ENCODE results near the gene SLC11A2.

The SLC11A2 gene

GRCh38 chr12:51025836-51026638 lies at the start of gene SLC11A2:
Gene SLC11A2 (minus strand): TSS chr12:51026384. CDS start chr12:51010728, 15,656 bp downstream.
- peak within 1 kb of the TSS; percentile 50 for H2AFZ ChIP-seq (ENCODE audit: low read depth, low read length)

GRCh38 chr12:51075390-51075789 lies 49.2 kb upstream of the SLC11A2 start:
- Histone ChIP-seq H3K36me3 (replicated peaks; ENCODE audit: low read depth, low read length) (peaks cover 3% of the 10 kb centered on the region), H3K27ac (ENCODE audit: low read length) (no peak overlapping the region), H3K27me3 (ENCODE audit: low read depth, low read length) (no peaks in the 10 kb centered on the region), H3K9ac (ENCODE audit: low read length) (no peak overlapping the region), H4K20me1 (ENCODE audit: insufficient read depth, low read length) (no peaks in the 10 kb centered on the region), H3K4me2 (ENCODE audit: low read length) (no peak overlapping the region), H3K4me1 (ENCODE audit: low read length) (no peaks in the 10 kb centered on the region), H3K4me3 (ENCODE audit: low read length) (no peak overlapping the region), H3K9me3 (ENCODE audit: insufficient read depth, low read length) (no peaks in the 10 kb centered on the region), H3K79me2 (ENCODE audit: low read length) (peaks cover 2% of the 10 kb centered on the region), H2AFZ (ENCODE audit: low read depth, low read length) (no peak overlapping the region)
- TF ChIP-seq CTCF (IDR thresholded peaks at IDR 0.05; ENCODE audit: low read depth, low read length) = no peak
- no peak for TF ChIP-seq EZH2phosphoT487 (IDR thresholded peaks at IDR 0.05; ENCODE audit: low read depth)

More at GRCh38 chr12:51025836-51026638, at the start of gene SLC11A2:
- Histone ChIP-seq H3K79me2 (ENCODE audit: low read length) (peaks cover 51% of the 10 kb centered on the region), H3K9me3 (ENCODE audit: insufficient read depth, low read length) (no peaks in the 10 kb centered on the region), H3K36me3 (replicated peaks; ENCODE audit: low read depth, low read length) (peaks cover 4% of the 10 kb centered on the region), H3K4me2 (ENCODE audit: low read length) (peak within 1 kb of the TSS; percentile 83), H3K27me3 (ENCODE audit: low read depth, low read length) (peaks cover 4% of the 10 kb centered on the region; the same call in 1 of the 2 replicates), H3K27ac (ENCODE audit: low read length) (peak within 1 kb of the TSS; percentile 78), H3K9ac (ENCODE audit: low read length) (peak within 1 kb of the TSS; percentile 79), H3K4me3 (ENCODE audit: low read length) (peak within 1 kb of the TSS; percentile 89), H4K20me1 (ENCODE audit: insufficient read depth, low read length) (peaks cover 5% of the 10 kb centered on the region), H3K4me1 (ENCODE audit: low read length) (peaks cover 46% of the 10 kb centered on the region)
- no peak for TF ChIP-seq EZH2phosphoT487 (IDR thresholded peaks at IDR 0.05; ENCODE audit: low read depth)
- TF ChIP-seq CTCF (IDR thresholded peaks at IDR 0.05; ENCODE audit: low read depth, low read length) = no peak

DNA sequence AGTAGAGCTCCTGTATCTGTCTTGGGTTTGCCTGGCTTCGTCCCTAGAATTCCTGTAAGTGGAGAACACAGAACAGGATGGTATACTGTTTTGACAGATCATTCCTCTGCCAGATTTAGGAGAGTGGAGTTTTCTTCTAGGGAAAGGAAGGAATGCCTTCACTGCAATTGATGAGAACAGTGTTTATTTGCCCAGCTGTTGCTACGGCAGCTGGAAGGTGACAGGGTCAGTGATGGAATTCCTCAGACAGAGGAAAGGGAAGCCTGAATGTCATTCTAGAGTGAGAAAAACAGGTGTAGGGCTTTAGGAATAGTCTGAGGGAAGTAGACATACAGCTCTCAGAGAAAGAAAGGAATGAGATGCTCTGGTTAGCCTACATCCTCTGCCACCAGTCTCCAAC lies 45.5 kb upstream of the SLC11A2 start:
- Histone ChIP-seq H3K4me1 (ENCODE audit: low read length) (no peaks in the 10 kb centered on the region), H3K9ac (ENCODE audit: low read length) (no peak overlapping the region), H3K36me3 (replicated peaks; ENCODE audit: low read depth, low read length) (peaks cover 7% of the 10 kb centered on the region), H3K9me3 (ENCODE audit: insufficient read depth, low read length) (no peaks in the 10 kb centered on the region), H3K27ac (ENCODE audit: low read length) (no peak overlapping the region), H3K4me2 (ENCODE audit: low read length) (no peak overlapping the region), H4K20me1 (ENCODE audit: insufficient read depth, low read length) (no peaks in the 10 kb centered on the region), H3K79me2 (ENCODE audit: low read length) (no peaks in the 10 kb centered on the region; the same call in 1 of the 2 replicates), H3K4me3 (ENCODE audit: low read length) (no peak overlapping the region), H3K27me3 (ENCODE audit: low read depth, low read length) (no peaks in the 10 kb centered on the region), H2AFZ (ENCODE audit: low read depth, low read length) (no peak overlapping the region)
- no peak for TF ChIP-seq EZH2phosphoT487 (IDR thresholded peaks at IDR 0.05; ENCODE audit: low read depth)
- TF ChIP-seq CTCF (IDR thresholded peaks at IDR 0.05; ENCODE audit: low read depth, low read length) = no peak

DNA sequence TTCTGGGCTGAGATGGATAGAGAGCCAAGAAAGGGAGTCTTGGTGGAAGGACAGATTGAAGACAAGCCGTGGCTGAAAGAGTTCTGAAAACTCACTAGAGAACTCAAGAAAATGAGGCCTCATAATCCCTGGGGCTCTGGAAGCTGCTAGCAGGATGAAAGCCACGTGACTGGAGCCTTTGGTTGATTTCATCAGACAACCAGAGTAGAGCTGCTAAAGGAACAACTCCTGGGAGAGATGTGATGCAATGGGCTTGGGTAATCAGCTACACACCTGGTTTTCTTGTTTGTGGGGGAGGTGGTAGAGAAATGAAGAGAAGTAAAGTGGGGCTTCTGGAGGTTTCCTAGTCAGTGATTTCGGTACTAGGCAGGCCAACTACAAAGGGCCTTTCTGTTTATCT lies 43.8 kb upstream of the SLC11A2 start:
- Histone ChIP-seq H3K27ac (ENCODE audit: low read length) (no peak overlapping the region), H3K4me2 (ENCODE audit: low read length) (no peak overlapping the region), H3K9ac (ENCODE audit: low read length) (no peak overlapping the region), H3K27me3 (ENCODE audit: low read depth, low read length) (no peaks in the 10 kb centered on the region), H3K4me1 (ENCODE audit: low read length) (no peaks in the 10 kb centered on the region), H3K4me3 (ENCODE audit: low read length) (no peak overlapping the region), H3K36me3 (replicated peaks; ENCODE audit: low read depth, low read length) (peaks cover 10% of the 10 kb centered on the region), H3K79me2 (ENCODE audit: low read length) (no peaks in the 10 kb centered on the region), H4K20me1 (ENCODE audit: insufficient read depth, low read length) (no peaks in the 10 kb centered on the region), H3K9me3 (ENCODE audit: insufficient read depth, low read length) (no peaks in the 10 kb centered on the region), H2AFZ (ENCODE audit: low read depth, low read length) (no peak overlapping the region)
- TF ChIP-seq CTCF (IDR thresholded peaks at IDR 0.05; ENCODE audit: low read depth, low read length) (no peak), EZH2phosphoT487 (IDR thresholded peaks at IDR 0.05; ENCODE audit: low read depth) (no peak)

All from OCI-LY3 (cell line).